A549 (cell line): Measurements from ENCODE around the gene CELF2. TPM values are rescaled to one million over a fixed set of nuclear protein-coding genes. Genes with fewer than 3 reads are reported as not detected.
"Not testable (repeated sequence)": the region's sequence is repeated elsewhere in the genome, so short reads cannot be mapped to it uniquely, and the experiment has no call there.

Source experiments
- ATAC-seq, 2 experiments: fragments of 200-7000 bp in 1 of 2; fragments of >200 bp in 1 of 2; cut with Nextera tagmentation in 1 of 2; cut with Tn5 transposase in 1 of 2; 3 replicates each; pipeline versions ENCODE4 v1.8.0 to v1.9.1; 2018 to 2020; ENCODE audit warnings: mild to moderate bottlenecking in 1 of 2, moderate library complexity in 1 of 2
- CTCF ChIA-PET: fragments of 300-600 bp; sonication (Branson Sonifier 250); formaldehyde crosslinking; extraction: SDS; loops from one replicate; lab custom pipeline; 2021; ENCODE audit warnings: antibody characterized with exemption, inconsistent platforms; lab: Yijun Ruan, JAX
- POLR2A ChIA-PET: fragments of 350-600 bp; formaldehyde crosslinking; extraction: SDS; loops from one replicate; lab custom pipeline; 2021; ENCODE audit warnings: antibody characterized with exemption, inconsistent platforms; lab: Yijun Ruan, JAX
- DNase-seq, 2 experiments: peaks; one replicate each; pipeline versions ENCODE4 v3.0.0 to v3.0.0-alpha.2; 2011 to 2016; ENCODE audit warnings: low read depth in 1 of 2, low spot score in 1 of 2
- FAIRE-seq: peaks from 2 replicates; lab custom pipeline; 2011; peaks lifted over from hg19 to GRCh38; lab: Jason Lieb, UNC
- H3K27ac ChIP-seq, 2 experiments: fragments of >200 bp; sonication (Bioruptor Twin); formaldehyde crosslinking; 3 replicates each; pipeline ENCODE4 v1.5.1; 2016 to 2017
- H3K4me1 ChIP-seq: fragments of >200 bp; sonication (Bioruptor Twin); formaldehyde crosslinking; 3 replicates; pipeline ENCODE4 v1.6.1; 2016
- H3K4me2 ChIP-seq: fragments of >200 bp; sonication (Bioruptor Twin); formaldehyde crosslinking; 3 replicates; pipeline ENCODE4 v1.6.1; 2016
- H3K4me3 ChIP-seq: fragments of >200 bp; sonication (Bioruptor Twin); formaldehyde crosslinking; 3 replicates; pipeline ENCODE4 v1.5.1; 2016
- H3K9me3 ChIP-seq: fragments of >200 bp; sonication (Bioruptor Twin); formaldehyde crosslinking; 3 replicates; pipeline ENCODE4 v1.6.1; 2016
- CBX2 ChIP-seq: fragments of 200-600 bp; sonication (generic); IDR thresholded peaks from 2 replicates; pipeline ENCODE4 v1.6.1; 2016; ENCODE audit warnings: low read depth, mild to moderate bottlenecking, borderline replicate concordance
- CHD2 ChIP-seq: fragments of 150-350 bp; IDR thresholded peaks from 2 replicates; pipeline ENCODE4 v1.6.1; 2014; ENCODE audit warnings: low read length; ENCODE audit not compliant: partially characterized antibody
- ELK1 ChIP-seq: fragments of 150-350 bp; IDR thresholded peaks from 2 replicates; pipeline ENCODE4 v1.6.1; 2014; ENCODE audit warnings: low read depth, mild to moderate bottlenecking, low read length
- GATA3 ChIP-seq: IDR thresholded peaks from 2 replicates; pipeline ENCODE4 v1.6.1; 2012; ENCODE audit warnings: borderline replicate concordance
- HEYL ChIP-seq: fragments of 250-450 bp; sonication (Bioruptor Pico); IDR thresholded peaks from 2 replicates; pipeline ENCODE4 v1.8.0; 2021; ENCODE audit warnings: mild to moderate bottlenecking, moderate library complexity
- HMGXB4 ChIP-seq: fragments of 250-450 bp; sonication (Bioruptor Pico); IDR thresholded peaks from 2 replicates; pipeline ENCODE4 v1.5.0; 2021; ENCODE audit warnings: mild to moderate bottlenecking, moderate library complexity, borderline replicate concordance
- HOXB13 ChIP-seq: fragments of 250-450 bp; sonication (Bioruptor Pico); IDR thresholded peaks from 2 replicates; pipeline ENCODE4 v1.5.0; 2020; ENCODE audit warnings: low read depth, mild to moderate bottlenecking, moderate library complexity
- HOXB5 ChIP-seq: fragments of 250-450 bp; sonication (Bioruptor Pico); IDR thresholded peaks from 2 replicates; pipeline ENCODE4 v1.5.0; 2020; ENCODE audit warnings: mild to moderate bottlenecking, moderate library complexity
- JUNB ChIP-seq: fragments of >200 bp; sonication (Bioruptor Twin); formaldehyde crosslinking; IDR thresholded peaks from 2 replicates; pipeline ENCODE4 v1.6.1; 2016
- MAX ChIP-seq: IDR thresholded peaks from 2 replicates; pipeline ENCODE4 v1.6.1; 2012
- MYC ChIP-seq: IDR thresholded peaks from 2 replicates; pipeline ENCODE4 v1.6.1; 2012; ENCODE audit warnings: mild to moderate bottlenecking, inconsistent platforms, low read length, improper control_type of control experiment, borderline replicate concordance
- NFE2L2 ChIP-seq: fragments of 150-350 bp; conservative IDR thresholded peaks from 2 replicates; pipeline ENCODE4 v1.6.1; 2014; ENCODE audit warnings: low read length
- POLR2A ChIP-seq: IDR thresholded peaks from 2 replicates; pipeline ENCODE4 v1.6.1; 2012; ENCODE audit warnings: mild to moderate bottlenecking, low read length
- SREBF2 ChIP-seq: fragments of 450-650 bp; IDR thresholded peaks from 2 replicates; pipeline ENCODE4 v1.6.1; 2014; ENCODE audit warnings: mild to moderate bottlenecking, moderate library complexity
- ZFP36 ChIP-seq: fragments of 450-650 bp; IDR thresholded peaks from 2 replicates; pipeline ENCODE4 v1.6.1; 2014; ENCODE audit warnings: borderline replicate concordance; ENCODE audit not compliant: partially characterized antibody
- ZNF302 ChIP-seq: fragments of 250-450 bp; sonication (Bioruptor Pico); IDR thresholded peaks from 2 replicates; pipeline ENCODE4 v1.9.0; 2021; ENCODE audit warnings: inconsistent platforms, mild to moderate bottlenecking, moderate library complexity
- WGBS: methylation state at CpG from one replicate; pipeline ENCODE4 v1.1.6; 2017; ENCODE audit errors: missing lambda C conversion rate; 5-methylcytosine and 5-hydroxymethylcytosine counted together
- polyA plus RNA-seq, 4 experiments: library from polyadenylated mRNA; depleted of rRNA in 3 of 4; stranded (reverse); fragments of >200 nt; fragmentation: RNase III in 1 of 4; extraction: RNeasy Plus Mini Kit Qiagen cat#74134 plus additional on column Dnase treatment in 1 of 4; gene quantifications; 2 replicates in 3 of 4; 3 replicates in 1 of 4; pipeline ENCODE4 v1.2.3, GENCODE V29; 2011 to 2017

The CELF2 gene
- polyA plus RNA-seq, 2 of the 4 experiments (the other 2 are of a cell fraction) = 0.01 to 0.03 TPM

GRCh38 chr10:11366889-11367288 lies 349.2 kb downstream of the CELF2 start:
- not testable (repeated sequence) for H3K4me3 ChIP-seq, FAIRE-seq, DNase-seq, H3K27ac ChIP-seq, H3K4me2 ChIP-seq, H3K9me3 ChIP-seq, H3K4me1 ChIP-seq
- 43% methylated on average over 4 of the region's 4 CpGs for WGBS
- CTCF ChIA-PET = interaction anchor here (0.7 kb wide), 1 partner anchor 148 kb away, joined by 3 read pairs; no protein-coding TSS in a partner anchor
- 0 out of 6 replicates have a peak, but pooled peaks of 1 of the 2 experiments have one; percentile 45 for ATAC-seq
- POLR2A ChIA-PET = interaction anchor here (0.6 kb wide), 1 partner anchor 619 kb away, joined by 5 read pairs; no protein-coding TSS in a partner anchor

GRCh38 chr10:11367505-11367904 lies 349.8 kb downstream of the CELF2 start:
- ChIA-PET POLR2A (interaction anchor here (0.6 kb wide), 1 partner anchor 618 kb away, joined by 5 read pairs; no protein-coding TSS in a partner anchor), CTCF (interaction anchor here (0.7 kb wide), 1 partner anchor 147 kb away, joined by 3 read pairs; no protein-coding TSS in a partner anchor)
- DNase-seq (no peak), ATAC-seq (no peak), FAIRE-seq (no peak)
- Histone ChIP-seq H3K4me1 (no peaks in the 10 kb centered on the region), H3K9me3 (no peaks in the 10 kb centered on the region), H3K27ac (no peak overlapping the region), H3K4me2 (no peak overlapping the region), H3K4me3 (no peak overlapping the region)
- 74% methylated on average over 9 of the region's 9 CpGs for WGBS
- TF ChIP-seq CBX2 (no peak), HOXB13 (CRISPR knock-in tag) (no peak), MYC (no peak), GATA3 (no peak), HOXB5 (no peak), JUNB (no peak), ZNF302 (no peak), HMGXB4 (CRISPR knock-in tag) (no peak), MAX (no peak), HEYL (CRISPR knock-in tag) (no peak), POLR2A (no peak)

GRCh38 chr10:11373717-11374171 lies 356.1 kb downstream of the CELF2 start:
- Histone ChIP-seq H3K4me3 (no peak overlapping the region), H3K4me1 (no peaks in the 10 kb centered on the region), H3K27ac (no peak overlapping the region), H3K9me3 (no peaks in the 10 kb centered on the region), H3K4me2 (no peak overlapping the region)
- TF ChIP-seq MYC (no peak), NFE2L2 (no peak), ELK1 (no peak), ZFP36 (no peak), ZNF302 (no peak), CBX2 (no peak), SREBF2 (no peak), HMGXB4 (CRISPR knock-in tag) (no peak), GATA3 (no peak), CHD2 (no peak)
- ChIA-PET POLR2A (no interaction called here), CTCF (no interaction called here)
- DNase-seq = no peak
- peak in 1 of 2 experiments; percentile 36; a peak in 1 of 6 replicates for ATAC-seq
- no peak for FAIRE-seq
- WGBS = 46% methylated on average over 11 of the region's 11 CpGs
